ENCODE measurements around the gene HLF. TPM values are rescaled to one million over a fixed set of nuclear protein-coding genes. Genes with fewer than 3 reads are reported as not detected.
A peak's percentile ranks its signal among the peaks of the same experiment; 100 is the strongest.

HLF gene
- total RNA-seq, 1 experiment from 2014 or later = 0.29 TPM

DNA sequence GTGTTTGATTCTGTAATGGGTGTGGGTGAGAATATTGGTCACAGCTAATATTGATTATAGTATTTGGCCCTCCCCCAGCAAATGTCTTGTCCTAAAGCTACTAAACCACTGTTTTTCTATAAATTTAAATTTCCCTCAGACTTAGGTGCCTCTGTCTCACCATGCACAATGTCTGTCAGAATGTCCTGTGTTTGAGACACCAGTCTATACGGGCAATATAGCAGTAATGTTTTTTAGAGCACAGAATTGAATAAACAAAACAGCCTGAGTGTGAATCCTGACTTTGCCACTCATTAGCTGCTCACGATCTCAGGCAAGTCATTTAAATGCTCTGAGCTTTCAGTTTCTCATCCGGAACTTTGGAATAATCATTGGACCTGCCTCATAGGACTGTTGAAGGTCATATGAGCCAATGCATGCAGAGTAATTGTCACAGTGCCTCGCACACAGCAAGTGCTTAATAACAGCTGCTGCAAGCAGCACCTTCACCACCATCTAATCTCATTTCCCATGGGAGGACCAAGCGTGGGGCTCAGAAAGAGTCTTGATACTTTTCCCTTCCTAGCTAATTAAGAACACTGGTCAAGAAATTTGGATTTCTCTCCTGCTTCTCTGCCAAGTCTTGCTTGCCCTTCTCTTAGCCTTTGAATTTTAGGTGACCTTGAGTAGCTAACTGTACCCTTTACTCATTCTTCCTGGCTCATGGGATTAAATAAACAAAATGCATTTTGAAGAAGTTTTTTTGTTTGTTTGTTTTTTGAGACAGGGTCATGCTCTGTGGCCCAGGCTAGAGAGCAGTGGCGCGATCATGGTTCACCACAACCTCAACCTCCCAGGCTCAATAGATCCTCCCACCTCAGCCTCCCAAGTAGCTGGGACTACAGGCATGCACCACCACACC, 9.8 kb downstream of the HLF start:
- no peak for DNase-seq (ENCODE audit: low read depth)

DNA sequence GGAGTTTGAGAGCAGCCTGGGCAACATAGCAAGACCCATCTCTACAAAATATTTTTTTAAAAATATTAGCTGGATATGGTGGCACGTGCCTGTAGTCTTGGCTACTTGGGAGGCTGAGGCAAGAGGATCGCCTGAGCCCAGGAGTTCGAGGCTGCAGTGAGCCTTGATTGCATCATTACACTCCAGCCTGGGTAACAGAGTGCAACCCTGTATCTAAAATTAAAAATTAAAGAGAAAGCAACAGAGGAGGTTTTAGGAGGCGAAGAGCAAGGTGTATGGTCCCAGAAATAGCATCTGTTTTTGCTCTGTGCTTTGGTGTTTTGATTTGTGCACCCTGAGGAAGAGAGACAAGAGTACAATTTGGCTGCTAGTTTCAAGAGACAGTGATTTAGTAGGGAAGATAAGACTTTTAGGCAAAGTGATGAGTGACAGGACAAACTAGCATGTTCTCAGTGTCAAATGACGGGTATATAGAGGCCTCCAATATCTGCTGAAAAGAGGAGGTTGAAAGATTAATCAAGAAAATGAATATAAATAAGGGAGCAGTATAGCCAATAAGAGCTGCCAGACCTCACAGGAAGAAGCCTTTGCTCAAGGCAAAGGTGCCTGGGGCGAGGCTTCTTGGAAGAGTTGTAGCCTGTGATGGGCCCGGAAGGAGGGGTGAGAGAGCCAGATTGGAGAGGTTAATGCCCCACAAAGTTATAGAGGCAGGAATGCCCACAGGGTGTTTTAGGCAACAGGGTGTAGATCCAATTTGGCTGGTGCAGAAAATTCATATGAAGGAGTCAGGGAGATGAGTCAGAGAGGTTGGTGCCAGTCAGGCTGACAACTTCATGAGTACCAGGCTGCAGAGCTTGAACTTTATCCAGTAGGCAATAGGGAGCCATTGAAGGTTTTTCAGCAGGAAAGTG, 11.4 kb downstream of the HLF start:
- peak; percentile 30 for DNase-seq (ENCODE audit: low read depth)

DNA sequence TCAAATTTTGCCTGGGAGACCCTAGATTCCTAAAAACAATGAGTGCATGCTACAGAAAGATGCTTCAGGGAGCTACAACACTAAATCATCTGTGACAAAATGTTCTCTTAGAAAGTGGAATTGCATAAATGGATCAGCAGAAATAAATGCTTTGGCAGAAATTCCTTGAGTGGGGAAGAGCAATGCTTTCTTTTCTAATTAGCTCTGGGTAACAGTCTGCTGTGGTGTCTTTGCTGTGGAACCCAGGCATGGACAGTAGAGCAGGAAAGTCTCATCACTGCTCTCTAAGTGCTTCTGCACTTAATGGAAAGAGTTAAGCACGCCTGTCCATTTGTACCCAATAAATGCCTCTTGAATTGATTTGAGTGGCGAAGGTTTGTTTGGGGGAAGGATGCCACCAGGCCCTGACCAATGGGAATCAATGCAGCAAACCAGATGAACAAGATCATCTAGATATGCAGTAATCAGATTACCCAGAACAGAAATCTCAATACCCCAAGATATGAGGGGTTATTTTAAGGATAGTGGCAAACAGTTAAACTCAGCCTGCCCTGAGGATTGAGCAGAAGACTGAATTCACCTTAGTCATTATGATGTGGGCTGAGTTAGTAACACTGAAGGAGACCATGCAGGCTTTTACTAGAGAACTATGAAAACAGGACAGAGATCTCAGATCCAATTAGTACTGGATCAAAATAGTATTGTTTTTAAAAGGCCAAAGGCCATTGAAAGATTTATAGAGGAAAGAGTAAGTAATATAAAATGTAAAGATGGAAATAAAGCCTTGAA, 13.6 kb downstream of the HLF start:
- no peak for DNase-seq (ENCODE audit: low read depth)

DNA sequence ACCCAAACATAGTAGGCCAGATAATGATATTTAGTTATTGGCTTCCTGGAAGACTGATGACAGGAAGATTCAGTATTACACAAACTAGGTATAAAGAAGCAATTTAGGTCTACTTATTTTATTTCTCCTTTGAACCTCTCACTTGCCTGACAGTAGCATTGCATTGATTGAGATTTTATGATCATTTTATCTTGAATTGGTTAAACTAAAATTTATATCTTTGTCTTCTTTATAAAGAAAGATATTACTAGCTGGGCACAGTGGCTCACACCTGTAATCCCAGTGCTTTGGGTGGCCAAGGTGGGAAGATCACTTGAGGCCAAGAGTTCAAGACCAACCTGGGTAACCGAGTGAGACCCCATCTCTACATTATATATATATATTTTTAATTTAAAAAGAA, 14.4 kb downstream of the HLF start:
- DNase-seq (ENCODE audit: low read depth) = no peak

DNA sequence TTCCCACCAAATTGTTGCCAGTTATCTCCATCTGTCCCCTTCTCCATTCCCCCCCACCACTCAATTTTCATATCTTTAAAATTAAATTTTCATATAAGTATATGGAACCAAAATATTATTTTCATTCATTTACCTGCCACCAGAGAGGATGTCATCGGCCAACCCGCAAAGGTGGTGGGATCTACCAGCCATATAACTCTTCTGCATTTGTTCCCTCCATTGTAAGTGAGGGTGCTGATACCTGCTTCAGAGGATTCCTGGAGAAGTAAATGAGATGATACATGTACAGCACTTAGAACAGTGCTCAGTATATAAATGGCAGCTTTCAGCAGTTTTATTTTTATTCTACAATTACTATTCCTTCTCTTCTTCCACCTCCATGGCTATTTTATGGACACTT, 15.0 kb downstream of the HLF start:
- no peak for DNase-seq (ENCODE audit: low read depth)

DNA sequence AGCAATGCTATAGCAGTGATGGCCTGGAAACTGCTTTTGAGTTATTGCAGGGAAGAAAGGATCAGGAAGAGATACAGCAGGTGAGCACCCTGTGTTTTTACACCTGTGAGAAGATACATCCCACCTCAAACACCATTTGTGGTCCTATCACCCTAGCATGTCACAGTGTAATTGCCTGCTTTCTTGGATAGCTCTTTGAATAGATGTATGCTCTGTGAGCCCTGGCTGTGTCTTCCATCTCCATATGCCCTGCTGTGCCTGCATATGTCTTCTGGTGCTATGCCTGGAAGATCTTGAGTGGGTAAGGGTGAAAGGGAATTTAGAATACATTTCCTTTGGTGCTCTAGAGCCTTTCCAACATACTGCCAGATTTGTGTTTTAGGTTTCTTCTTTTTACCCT, 15.5 kb downstream of the HLF start:
- DNase-seq (ENCODE audit: low read depth) = no peak

DNA sequence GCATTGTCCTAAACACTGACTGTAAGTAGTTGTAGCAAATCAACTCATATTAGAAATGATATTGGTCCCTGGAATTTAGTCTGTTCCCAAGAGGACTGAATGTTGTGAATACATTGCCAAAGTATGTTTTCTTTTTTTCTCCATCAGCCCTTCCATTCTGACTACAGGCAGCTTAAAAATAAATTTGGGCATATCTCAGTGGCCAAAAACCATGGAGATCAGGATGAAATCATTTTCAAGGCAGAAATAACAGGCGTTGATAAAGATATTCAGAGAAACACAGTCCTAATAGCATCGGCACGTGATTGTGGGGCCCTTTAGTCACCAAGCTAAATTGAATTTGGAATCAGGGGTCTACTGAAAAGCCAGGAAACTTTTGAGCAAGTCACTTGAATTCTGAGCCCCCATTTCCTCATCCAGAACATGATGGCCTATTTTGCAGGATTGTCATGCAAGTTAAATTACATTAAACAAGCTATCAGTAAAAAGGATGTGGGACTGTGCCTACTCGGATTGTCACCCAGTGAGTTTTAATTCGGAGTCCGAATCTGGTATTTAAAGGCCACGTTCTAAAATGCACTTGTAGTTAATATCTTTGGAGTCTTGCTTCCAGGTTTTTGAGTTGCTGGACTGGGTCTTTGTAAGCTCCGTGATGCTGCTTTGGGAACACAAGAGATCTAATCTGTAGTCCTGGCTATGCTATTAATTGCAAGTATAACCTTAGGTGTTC, 17.1 kb downstream of the HLF start:
- DNase-seq (ENCODE audit: low read depth) = no peak

DNA sequence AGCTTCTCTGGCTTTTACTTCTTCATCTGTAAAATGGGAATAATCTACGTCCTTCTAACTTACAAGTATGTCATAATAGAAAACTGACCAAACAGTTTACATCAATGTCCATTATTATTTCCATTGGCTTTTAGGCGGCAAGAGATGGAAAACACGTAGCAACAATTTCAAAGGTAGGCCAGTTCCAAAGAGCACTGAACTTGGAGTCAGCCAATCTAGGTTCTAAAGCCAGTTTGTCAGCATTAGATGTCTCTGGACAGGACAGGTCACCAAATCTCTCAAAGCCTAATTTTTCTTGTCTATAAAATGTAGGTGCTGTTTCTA, 17.6 kb downstream of the HLF start:
- DNase-seq (ENCODE audit: low read depth) = no peak

DNA sequence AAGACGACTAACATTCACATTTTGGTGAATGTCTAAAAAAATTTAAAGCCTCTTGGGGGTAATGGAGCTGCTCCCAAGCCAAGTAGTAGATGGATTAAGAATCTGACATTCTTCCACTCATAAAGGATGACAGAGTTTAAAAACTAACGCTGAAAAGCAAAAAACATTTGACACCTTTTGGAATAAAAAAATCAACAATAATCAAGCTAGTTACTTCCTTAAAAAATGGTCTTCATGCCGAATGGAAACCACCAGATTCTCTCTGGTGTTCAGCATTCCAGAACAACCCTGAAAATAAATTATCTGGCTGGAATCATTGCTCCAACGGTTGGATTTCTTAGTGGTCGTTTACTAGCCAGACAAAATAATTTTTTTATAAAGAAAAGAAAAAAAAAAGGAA, 18.0 kb downstream of the HLF start:
- no peak for DNase-seq (ENCODE audit: low read depth)

DNA sequence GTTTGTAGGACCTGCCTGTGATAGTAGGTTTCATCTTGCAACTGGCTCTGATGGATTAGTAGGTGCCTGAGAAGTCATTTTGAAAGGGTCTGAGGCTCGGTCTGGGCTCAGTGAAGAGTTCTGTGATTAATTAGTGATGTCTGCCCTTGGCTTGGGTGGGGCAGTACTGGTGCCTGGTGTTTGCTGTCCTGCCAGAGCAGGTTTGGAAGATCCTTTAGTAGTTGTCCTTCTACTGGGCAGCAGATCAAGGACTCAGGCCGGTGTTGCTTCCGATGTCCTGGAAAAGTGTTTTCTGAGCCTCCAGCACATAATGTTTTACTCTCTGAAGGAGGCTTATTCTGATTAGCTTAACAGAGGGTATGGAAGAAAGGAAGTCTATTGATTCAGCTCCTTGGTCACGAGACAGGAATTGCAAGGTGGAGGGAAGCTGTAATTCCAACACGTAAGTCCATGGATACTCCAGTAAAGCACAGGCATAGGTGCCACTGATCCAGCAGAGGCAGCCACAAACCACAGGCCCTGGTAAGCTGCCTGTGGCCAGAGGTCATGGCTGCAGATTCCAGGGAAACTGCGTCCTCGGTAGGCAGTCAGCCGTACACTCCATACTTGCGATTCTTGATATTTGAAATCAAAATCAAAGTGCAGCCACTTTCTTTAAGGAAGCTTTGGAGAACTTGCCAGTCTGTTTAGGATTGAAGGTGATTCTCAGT, 18.7 kb downstream of the HLF start:
- DNase-seq (ENCODE audit: low read depth) = no peak

DNA sequence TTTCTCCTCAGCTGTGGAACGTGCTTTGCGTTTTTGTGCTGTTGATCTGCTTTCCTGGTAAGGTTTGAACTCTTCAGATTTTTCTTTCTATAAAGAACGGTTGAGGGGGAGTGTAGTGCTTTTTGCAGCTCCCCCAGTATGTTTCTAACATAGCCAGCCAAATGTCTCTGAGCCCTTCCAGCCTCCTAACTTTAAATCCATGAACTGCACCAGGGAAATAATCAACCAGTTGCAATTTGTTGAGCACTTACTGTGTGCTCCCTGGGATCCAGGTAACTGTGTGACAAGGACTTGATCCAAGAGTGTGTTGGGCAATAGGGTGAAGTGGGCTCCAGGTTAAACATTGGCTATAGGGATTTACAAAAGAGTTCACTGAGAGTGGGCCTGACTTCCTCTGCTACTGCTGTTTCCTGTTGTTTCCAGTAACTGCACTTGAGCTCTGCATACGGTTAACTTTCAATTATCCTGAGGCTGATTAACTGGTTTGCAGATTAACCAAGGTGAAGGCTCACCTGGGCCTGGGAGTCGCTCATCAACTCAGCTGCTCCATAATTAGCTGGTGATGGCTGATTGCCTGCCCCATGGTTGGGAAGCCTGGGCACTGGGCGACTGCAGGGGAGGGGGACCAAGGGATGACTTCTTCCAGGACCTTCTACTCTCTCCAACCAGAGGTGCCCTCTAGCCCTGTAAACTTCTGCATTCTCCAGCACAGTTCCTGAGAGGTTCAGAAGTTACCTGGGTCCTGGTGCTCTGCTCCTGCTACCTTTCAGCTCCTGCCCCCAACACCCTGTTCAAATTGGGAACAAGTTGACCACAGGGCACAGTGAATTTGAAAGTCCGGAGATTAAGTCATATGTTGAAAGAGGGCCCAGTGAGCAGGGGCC, 19.5 kb downstream of the HLF start:
- DNase-seq (ENCODE audit: low read depth) = no peak

DNA sequence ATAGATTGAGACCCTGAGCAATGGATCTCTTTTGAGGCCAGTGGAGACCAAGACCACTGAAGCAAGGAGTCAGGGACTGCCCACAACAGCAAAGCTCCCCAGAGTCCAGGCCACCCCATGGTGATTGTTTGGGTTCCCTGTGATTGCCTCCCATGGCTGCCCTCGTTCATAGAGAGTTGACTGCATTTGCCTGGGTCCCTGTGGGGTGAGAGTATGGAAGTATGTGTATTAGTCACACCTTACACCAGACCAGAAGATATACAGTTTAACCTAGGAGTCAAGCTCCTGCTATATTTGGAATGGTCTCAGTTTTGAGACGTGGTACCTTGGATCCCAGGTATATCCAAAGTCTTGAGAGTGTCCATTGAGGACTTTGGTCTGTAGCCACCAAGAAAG, 20.2 kb downstream of the HLF start:
- DNase-seq (ENCODE audit: low read depth) = no peak

DNA sequence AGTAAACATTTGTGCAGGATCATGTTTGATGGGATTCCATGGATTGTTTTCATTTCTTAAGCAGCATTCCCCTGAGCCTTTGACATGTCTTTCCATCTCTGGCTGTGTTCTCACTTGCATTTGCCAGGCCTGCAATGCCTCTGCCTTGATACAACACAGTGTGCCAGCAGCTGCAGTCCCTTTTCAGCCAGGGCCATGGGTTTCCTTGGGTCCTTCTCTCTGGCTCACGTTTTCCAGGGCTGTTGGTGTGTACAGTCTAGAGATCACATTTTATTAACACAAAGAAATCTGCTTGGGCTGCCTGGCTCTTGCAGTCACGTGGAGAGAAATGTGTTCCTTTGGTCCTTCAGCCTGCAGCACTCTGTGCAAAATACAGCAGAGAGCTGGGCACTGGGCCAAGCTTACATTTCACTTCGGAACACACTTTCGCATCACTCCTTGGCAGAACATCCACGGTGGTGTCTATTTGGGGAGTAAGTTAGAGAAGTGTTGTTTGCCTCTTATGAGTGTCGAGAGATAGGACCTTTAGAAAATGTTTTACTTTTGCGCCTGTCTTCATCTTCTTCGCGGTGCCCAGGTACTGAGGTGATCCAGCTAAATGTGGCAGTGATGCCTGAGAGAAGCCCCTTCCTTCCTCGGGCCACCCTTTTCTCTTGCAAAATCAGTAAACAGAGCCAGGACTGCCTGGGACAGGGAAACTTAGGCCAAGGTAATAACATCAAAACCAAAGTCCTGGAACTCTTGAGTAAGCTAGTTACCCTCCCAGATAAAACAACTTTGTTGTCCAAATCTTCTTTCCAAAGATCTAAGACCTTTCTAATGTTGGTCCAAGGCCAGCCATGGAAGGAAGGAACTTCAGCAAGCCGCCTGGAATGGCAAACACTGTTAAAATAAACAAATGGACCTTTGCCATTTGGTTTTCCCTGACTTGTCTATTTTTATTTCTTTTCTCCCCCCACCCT, 20.9 kb downstream of the HLF start:
- DNase-seq (ENCODE audit: low read depth) = peak; percentile 35

DNA sequence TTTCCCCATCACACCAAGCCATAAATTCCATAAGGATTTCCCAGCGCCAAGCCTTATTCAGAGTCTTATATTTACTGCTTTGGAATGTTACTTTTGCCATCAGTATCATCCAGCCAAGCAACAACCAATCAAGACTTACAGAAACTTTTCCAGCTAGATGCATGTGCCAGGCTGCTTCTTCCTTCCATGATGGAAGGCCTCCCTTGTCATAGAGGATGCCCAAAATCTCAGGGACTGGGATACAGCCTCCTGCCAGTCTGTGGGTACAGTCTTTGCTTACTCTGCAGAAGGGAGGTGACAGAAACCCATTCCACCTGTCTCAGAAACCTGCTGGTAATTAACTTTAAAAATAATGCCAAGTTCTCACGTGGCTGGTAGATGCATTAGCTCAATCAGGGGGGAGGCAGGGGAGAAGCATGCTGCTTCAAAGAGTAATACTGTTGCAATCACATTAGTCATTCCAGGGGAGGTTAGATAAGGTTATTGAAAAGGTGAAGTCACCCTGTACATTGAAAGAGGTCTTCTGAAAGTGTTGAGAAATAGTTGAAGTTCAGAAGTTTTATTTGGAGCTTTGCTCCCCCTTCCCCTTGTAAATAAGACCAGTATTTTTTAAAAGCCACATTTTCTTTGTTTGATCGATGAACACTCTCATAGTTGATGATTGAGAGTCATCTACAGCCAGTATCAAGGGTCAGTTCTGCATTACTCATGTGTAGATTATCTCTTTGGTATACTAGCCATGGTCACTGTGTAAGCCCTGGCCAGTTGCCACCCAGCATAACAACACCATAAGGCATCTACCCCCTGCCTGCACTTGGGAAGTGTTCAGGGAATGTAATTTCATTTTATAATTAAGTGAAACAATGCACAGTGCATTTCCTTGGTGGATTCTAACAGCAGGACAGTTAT, 22.2 kb downstream of the HLF start:
- DNase-seq (ENCODE audit: low read depth) = no peak

DNA sequence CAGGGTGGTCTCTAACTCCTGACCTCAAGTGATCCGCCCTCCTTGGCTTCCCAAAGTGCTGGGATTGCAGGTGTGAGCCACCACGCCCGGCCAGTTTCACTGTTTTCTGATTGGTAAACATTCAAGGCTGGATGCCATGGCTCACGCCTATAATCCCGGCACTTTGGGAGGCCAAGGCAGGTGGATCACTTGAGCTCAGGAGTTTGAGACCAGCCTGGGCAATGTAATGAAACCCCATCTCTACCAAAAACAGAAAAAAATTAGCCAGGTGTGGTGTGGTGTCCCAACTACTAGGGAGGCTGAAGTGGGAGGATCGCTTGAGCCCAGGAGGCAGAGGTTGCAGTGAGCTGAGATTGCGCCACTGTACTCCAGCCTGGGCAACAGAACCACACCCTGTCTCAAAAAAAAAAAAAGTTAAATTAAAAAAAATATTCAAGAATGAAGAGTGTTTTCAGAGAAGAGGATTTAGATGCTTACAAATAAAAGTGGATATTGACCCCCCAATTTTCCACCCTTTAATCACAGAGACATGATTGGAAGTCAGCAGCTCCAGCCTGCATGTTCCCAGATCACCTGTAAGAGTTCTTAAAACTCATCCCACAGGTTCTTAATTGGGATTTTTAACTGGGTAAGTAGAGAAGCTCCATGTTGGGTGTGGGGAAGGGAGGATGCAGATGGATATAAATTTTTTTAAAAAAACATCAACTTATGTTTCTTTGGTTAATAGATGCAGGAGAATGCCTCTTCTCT, 23.8 kb downstream of the HLF start:
- DNase-seq (ENCODE audit: low read depth) = no peak

DNA sequence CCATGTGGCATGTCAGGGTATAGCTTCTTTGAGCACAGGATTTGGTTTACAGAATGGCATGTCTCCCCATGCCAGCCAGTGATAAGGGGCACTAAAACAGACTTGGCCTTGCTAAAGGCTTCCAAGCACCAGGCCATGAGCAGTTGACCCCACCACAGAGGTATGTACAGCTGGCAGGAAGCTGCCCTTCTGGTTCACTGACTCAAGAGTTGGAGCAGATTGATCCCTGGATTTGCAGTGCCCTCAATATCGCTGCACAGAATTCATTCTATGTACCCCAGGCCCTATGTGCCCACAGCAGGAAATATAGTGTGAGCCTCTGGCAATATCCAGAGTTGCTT, 24.3 kb downstream of the HLF start:
- DNase-seq (ENCODE audit: low read depth) = no peak

DNA sequence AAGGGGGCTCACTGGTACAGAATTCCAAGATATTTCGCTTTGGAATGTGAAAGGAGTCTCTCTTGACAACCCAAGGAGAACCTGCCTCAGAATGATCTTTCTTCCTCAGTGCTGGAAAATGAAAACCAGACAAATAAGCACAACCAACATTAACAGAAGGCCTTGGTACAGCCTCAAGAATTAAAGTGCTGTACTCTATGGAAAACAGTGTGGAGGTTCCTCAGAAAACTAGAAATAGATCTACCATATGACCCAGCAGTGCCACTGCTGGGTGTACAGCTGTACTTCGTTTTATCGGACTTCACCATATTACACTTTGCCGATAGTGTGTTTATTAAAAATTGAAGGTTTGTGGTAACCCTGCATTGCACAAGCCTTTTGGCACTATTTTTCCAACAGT, 25.2 kb downstream of the HLF start:
- DNase-seq (ENCODE audit: low read depth) = no peak

All from LHCN-M2 (cell line).